MM.1S (cell line): ENCODE data around the gene KCND3.

Experiments used
- EZH2 ChIP-seq: fragments of 300-600 bp; sonication (generic); optimal IDR thresholded peaks from 2 replicates; pipeline ENCODE3; 2017; ENCODE audit warnings: low read depth, mild to moderate bottlenecking, antibody characterized with exemption, low read length, mixed read lengths
- EZH2phosphoT487 ChIP-seq: fragments of 300-600 bp; sonication (generic); IDR thresholded peaks from 2 replicates; pipeline ENCODE4 v1.6.1; 2018; ENCODE audit warnings: antibody characterized with exemption, low read length
- TF ChIP-seq, protein P1 (sequence below): fragments of 300-600 bp; sonication (generic); IDR thresholded peaks from 2 replicates; pipeline ENCODE4 v1.5.1; 2016; ENCODE audit warnings: antibody characterized with exemption, low read length, mixed read lengths

GRCh38 chr1:111875640-111876039, 113.8 kb downstream of the KCND3 start:
- TF ChIP-seq EZH2phosphoT487 = no peak
- TF ChIP-seq, protein P1, sequence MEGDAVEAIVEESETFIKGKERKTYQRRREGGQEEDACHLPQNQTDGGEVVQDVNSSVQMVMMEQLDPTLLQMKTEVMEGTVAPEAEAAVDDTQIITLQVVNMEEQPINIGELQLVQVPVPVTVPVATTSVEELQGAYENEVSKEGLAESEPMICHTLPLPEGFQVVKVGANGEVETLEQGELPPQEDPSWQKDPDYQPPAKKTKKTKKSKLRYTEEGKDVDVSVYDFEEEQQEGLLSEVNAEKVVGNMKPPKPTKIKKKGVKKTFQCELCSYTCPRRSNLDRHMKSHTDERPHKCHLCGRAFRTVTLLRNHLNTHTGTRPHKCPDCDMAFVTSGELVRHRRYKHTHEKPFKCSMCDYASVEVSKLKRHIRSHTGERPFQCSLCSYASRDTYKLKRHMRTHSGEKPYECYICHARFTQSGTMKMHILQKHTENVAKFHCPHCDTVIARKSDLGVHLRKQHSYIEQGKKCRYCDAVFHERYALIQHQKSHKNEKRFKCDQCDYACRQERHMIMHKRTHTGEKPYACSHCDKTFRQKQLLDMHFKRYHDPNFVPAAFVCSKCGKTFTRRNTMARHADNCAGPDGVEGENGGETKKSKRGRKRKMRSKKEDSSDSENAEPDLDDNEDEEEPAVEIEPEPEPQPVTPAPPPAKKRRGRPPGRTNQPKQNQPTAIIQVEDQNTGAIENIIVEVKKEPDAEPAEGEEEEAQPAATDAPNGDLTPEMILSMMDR = no peak
- TF ChIP-seq EZH2 = no peak
